ENCODE data around the gene RLF.

Gene RLF, protein sequence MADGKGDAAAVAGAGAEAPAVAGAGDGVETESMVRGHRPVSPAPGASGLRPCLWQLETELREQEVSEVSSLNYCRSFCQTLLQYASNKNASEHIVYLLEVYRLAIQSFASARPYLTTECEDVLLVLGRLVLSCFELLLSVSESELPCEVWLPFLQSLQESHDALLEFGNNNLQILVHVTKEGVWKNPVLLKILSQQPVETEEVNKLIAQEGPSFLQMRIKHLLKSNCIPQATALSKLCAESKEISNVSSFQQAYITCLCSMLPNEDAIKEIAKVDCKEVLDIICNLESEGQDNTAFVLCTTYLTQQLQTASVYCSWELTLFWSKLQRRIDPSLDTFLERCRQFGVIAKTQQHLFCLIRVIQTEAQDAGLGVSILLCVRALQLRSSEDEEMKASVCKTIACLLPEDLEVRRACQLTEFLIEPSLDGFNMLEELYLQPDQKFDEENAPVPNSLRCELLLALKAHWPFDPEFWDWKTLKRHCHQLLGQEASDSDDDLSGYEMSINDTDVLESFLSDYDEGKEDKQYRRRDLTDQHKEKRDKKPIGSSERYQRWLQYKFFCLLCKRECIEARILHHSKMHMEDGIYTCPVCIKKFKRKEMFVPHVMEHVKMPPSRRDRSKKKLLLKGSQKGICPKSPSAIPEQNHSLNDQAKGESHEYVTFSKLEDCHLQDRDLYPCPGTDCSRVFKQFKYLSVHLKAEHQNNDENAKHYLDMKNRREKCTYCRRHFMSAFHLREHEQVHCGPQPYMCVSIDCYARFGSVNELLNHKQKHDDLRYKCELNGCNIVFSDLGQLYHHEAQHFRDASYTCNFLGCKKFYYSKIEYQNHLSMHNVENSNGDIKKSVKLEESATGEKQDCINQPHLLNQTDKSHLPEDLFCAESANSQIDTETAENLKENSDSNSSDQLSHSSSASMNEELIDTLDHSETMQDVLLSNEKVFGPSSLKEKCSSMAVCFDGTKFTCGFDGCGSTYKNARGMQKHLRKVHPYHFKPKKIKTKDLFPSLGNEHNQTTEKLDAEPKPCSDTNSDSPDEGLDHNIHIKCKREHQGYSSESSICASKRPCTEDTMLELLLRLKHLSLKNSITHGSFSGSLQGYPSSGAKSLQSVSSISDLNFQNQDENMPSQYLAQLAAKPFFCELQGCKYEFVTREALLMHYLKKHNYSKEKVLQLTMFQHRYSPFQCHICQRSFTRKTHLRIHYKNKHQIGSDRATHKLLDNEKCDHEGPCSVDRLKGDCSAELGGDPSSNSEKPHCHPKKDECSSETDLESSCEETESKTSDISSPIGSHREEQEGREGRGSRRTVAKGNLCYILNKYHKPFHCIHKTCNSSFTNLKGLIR (N-terminal part only)

GRCh38 chr1:40161125-40161887 lies at the start of gene RLF:
RLF (plus strand) TSS chr1:40161387; CDS start chr1:40161400, 13 bp downstream.
- TF ChIP-seq, protein P1, sequence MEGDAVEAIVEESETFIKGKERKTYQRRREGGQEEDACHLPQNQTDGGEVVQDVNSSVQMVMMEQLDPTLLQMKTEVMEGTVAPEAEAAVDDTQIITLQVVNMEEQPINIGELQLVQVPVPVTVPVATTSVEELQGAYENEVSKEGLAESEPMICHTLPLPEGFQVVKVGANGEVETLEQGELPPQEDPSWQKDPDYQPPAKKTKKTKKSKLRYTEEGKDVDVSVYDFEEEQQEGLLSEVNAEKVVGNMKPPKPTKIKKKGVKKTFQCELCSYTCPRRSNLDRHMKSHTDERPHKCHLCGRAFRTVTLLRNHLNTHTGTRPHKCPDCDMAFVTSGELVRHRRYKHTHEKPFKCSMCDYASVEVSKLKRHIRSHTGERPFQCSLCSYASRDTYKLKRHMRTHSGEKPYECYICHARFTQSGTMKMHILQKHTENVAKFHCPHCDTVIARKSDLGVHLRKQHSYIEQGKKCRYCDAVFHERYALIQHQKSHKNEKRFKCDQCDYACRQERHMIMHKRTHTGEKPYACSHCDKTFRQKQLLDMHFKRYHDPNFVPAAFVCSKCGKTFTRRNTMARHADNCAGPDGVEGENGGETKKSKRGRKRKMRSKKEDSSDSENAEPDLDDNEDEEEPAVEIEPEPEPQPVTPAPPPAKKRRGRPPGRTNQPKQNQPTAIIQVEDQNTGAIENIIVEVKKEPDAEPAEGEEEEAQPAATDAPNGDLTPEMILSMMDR (IDR thresholded peaks at IDR 0.05; ENCODE audit: low read depth, low read length, missing control alignments) = no peak
- DNase-seq (ENCODE audit: extremely low read depth, low read depth) = peak; percentile 74
- H3K4me3 ChIP-seq (replicated peaks; ENCODE audit: low read depth, low read length) = peak within 1 kb of the TSS; percentile 92

- H3K4me3 ChIP-seq (replicated peaks; ENCODE audit: low read depth, low read length) = no peak overlapping the region
- TF ChIP-seq, protein P1 (IDR thresholded peaks at IDR 0.05; ENCODE audit: low read depth, low read length, missing control alignments) = no peak
- DNase-seq (ENCODE audit: extremely low read depth, low read depth) = no peak
Measured at GRCh38 chr1:40114400-40114799, 46.8 kb upstream of the RLF start.

GRCh38 chr1:40120128-40120527 lies 41.1 kb upstream of the RLF start:
- TF ChIP-seq, protein P1 (IDR thresholded peaks at IDR 0.05; ENCODE audit: low read depth, low read length, missing control alignments) = no peak
- no peak overlapping the region for H3K4me3 ChIP-seq (replicated peaks; ENCODE audit: low read depth, low read length)
- DNase-seq (ENCODE audit: extremely low read depth, low read depth) = no peak

- TF ChIP-seq, protein P1 (IDR thresholded peaks at IDR 0.05; ENCODE audit: low read depth, low read length, missing control alignments) = no peak
- no peak overlapping the region for H3K4me3 ChIP-seq (replicated peaks; ENCODE audit: low read depth, low read length)
- DNase-seq (ENCODE audit: extremely low read depth, low read depth) = no peak
Measured at GRCh38 chr1:40122855-40123254, 38.3 kb upstream of the RLF start.

DNA sequence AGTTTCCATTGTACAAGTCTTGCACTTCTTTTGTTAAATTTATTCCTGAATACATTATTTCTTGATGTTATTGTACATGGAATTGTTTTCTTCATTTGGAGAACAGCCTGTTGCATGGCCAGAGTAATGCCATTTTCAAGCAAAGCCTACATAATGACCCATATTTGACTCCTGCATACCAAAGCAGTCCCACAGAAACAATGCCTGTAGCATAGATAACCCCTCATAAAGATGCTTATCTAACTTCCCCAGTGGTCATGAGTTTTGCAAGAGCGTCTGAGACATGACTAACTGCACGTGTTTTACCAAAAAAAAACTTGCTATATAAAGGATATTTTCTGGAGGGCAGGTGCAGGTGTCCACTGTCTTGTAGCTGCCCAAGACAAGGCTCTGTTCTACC lies 30.3 kb upstream of the RLF start:
- TF ChIP-seq, protein P1 (IDR thresholded peaks at IDR 0.05; ENCODE audit: low read depth, low read length, missing control alignments) = no peak
- DNase-seq (ENCODE audit: extremely low read depth, low read depth) = no peak
- no peak overlapping the region for H3K4me3 ChIP-seq (replicated peaks; ENCODE audit: low read depth, low read length)

All from HFF-Myc (cell line).